Measurements from ENCODE around the gene CPEB4. TPM values are rescaled to one million over a fixed set of nuclear protein-coding genes. Genes with fewer than 3 reads are reported as not detected.

CPEB4 gene
- total RNA-seq, 1 experiment from 2014 or later, result 27.7 TPM

- in situ Hi-C loops (cut with HindIII; ENCODE audit: low pct_unique_long_range_greater_than_20kb, low sequenced_read_pairs), result no loop called here
- peaks cover 14% of the 10 kb centered on the region; the same call in 1 of the 2 replicates for H3K4me1 ChIP-seq (ENCODE audit: control insufficient read depth, insufficient read depth, low read length)
- ATAC-seq (no peak), DNase-seq (ENCODE audit: low read depth, low spot score) (no peak)
- H3K27me3 ChIP-seq (ENCODE audit: control insufficient read depth, insufficient read depth, low read length), result no peaks in the 10 kb centered on the region
- H3K9me3 ChIP-seq (ENCODE audit: control insufficient read depth, insufficient read depth, low read depth, low read length), result no peaks in the 10 kb centered on the region
- ChIA-PET CTCF (no interaction called here), POLR2A (no interaction called here)
- TF ChIP-seq, protein P1, sequence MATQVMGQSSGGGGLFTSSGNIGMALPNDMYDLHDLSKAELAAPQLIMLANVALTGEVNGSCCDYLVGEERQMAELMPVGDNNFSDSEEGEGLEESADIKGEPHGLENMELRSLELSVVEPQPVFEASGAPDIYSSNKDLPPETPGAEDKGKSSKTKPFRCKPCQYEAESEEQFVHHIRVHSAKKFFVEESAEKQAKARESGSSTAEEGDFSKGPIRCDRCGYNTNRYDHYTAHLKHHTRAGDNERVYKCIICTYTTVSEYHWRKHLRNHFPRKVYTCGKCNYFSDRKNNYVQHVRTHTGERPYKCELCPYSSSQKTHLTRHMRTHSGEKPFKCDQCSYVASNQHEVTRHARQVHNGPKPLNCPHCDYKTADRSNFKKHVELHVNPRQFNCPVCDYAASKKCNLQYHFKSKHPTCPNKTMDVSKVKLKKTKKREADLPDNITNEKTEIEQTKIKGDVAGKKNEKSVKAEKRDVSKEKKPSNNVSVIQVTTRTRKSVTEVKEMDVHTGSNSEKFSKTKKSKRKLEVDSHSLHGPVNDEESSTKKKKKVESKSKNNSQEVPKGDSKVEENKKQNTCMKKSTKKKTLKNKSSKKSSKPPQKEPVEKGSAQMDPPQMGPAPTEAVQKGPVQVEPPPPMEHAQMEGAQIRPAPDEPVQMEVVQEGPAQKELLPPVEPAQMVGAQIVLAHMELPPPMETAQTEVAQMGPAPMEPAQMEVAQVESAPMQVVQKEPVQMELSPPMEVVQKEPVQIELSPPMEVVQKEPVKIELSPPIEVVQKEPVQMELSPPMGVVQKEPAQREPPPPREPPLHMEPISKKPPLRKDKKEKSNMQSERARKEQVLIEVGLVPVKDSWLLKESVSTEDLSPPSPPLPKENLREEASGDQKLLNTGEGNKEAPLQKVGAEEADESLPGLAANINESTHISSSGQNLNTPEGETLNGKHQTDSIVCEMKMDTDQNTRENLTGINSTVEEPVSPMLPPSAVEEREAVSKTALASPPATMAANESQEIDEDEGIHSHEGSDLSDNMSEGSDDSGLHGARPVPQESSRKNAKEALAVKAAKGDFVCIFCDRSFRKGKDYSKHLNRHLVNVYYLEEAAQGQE (IDR thresholded peaks at IDR 0.05; ENCODE audit: insufficient read depth in 1 of 2, low read depth in 2 of 2, low read length in 1 of 2), result no peak
- no peak for TF ChIP-seq CTCF (IDR thresholded peaks at IDR 0.05)
- no peak for TF ChIP-seq SIN3A (IDR thresholded peaks at IDR 0.05; ENCODE audit: borderline replicate concordance, insufficient read depth, low read depth, low read length)
- TF ChIP-seq TCF7L2 (IDR thresholded peaks at IDR 0.05; ENCODE audit: low read depth, low read length), result no peak
- no peak for TF ChIP-seq POLR2AphosphoS5 (IDR thresholded peaks at IDR 0.05; ENCODE audit: low read depth, low read length)
- BruUV-seq (replicated peaks), result no TSS peak
- H3K4me3 ChIP-seq (ENCODE audit: low read depth in 2 of 2, low read length in 2 of 2), result no peak overlapping the region
- H3K36me3 ChIP-seq (ENCODE audit: control insufficient read depth, insufficient read depth, low read length), result no peaks in the 10 kb centered on the region
- intact Hi-C loops (cut with micrococcal nuclease; ENCODE audit: unreplicated experiment), result no loop called here
- H3K27ac ChIP-seq (ENCODE audit: low read length), result no peak overlapping the region
Measured at GRCh38 chr5:173922527-173922926, 34.4 kb downstream of the CPEB4 start.

DNA sequence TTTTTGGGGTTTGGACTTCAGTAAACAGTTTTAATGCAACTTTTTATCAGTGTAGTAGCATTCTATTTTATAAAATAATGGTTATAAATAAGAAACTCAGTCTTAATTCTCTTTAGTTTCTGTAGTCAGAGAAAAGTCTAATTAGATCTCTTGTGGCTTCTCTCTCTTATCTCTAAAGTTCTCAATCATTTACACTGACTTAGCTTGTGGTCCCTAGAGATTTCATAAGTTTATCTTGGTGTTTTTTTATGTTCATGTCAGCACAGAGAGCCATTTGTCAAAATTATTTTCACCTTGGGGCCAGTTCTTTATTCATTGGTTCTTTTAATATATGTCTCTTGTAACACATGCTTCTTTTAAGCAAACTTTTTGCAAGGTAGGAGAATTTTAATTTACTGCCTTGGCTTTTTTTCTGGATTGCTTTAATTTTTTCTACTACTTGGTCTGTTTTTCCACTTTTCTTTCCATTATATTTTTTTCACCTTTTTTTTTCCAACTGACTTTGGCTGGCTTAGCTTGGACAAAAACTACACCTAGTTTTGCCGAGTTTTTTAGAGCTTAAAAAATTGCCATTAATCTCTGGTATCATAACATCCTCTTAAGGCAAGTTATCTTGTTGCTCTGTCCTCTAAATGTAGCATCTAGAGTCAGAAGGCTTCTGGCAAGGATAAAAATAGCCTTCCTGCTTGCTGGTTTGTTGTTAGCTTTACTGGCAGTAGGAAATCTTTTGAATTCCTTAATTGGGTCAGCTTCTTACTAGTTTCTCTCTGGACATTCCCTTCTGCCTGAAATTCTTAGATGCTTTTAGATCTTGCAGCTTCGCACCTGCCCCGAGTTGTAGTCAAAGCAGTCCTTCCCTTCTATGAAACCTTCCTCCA lies 35.3 kb downstream of the CPEB4 start:
- intact Hi-C loops (cut with micrococcal nuclease; ENCODE audit: unreplicated experiment) (no loop called here), in situ Hi-C loops (cut with HindIII; ENCODE audit: low pct_unique_long_range_greater_than_20kb, low sequenced_read_pairs) (no loop called here)
- no TSS peak for BruUV-seq (replicated peaks)
- DNase-seq (ENCODE audit: low read depth, low spot score) (no peak), ATAC-seq (no peak)
- Histone ChIP-seq H3K36me3 (ENCODE audit: control insufficient read depth, insufficient read depth, low read length) (no peaks in the 10 kb centered on the region), H3K27me3 (ENCODE audit: control insufficient read depth, insufficient read depth, low read length) (no peaks in the 10 kb centered on the region), H3K9me3 (ENCODE audit: control insufficient read depth, insufficient read depth, low read depth, low read length) (no peaks in the 10 kb centered on the region), H3K4me3 (ENCODE audit: low read depth in 2 of 2, low read length in 2 of 2) (no peak overlapping the region), H3K4me1 (ENCODE audit: control insufficient read depth, insufficient read depth, low read length) (peaks cover 14% of the 10 kb centered on the region; the same call in 1 of the 2 replicates), H3K27ac (ENCODE audit: low read length) (no peak overlapping the region)
- no peak for TF ChIP-seq POLR2AphosphoS5 (IDR thresholded peaks at IDR 0.05; ENCODE audit: low read depth, low read length)
- TF ChIP-seq SIN3A (IDR thresholded peaks at IDR 0.05; ENCODE audit: borderline replicate concordance, insufficient read depth, low read depth, low read length), result no peak
- TF ChIP-seq, protein P1 (IDR thresholded peaks at IDR 0.05; ENCODE audit: insufficient read depth in 1 of 2, low read depth in 2 of 2, low read length in 1 of 2), result no peak
- TF ChIP-seq CTCF (IDR thresholded peaks at IDR 0.05), result no peak
- TF ChIP-seq TCF7L2 (IDR thresholded peaks at IDR 0.05; ENCODE audit: low read depth, low read length), result no peak
- POLR2A ChIA-PET, result no interaction called here
- CTCF ChIA-PET, result no interaction called here

Data from Panc1 (cell line).